KMS-11 (cell line): ENCODE results near the gene ZNHIT6.

Source experiments
- H2AFZ ChIP-seq: fragments of 200-600 bp; sonication (generic); 2 replicates; pipeline ENCODE4 v1.6.1; 2016; ENCODE audit warnings: antibody characterized with exemption, mixed run types, low read depth
- H3K27ac ChIP-seq: fragments of 200-600 bp; sonication (generic); 2 replicates; pipeline ENCODE4 v1.6.1; 2016; ENCODE audit warnings: mild to moderate bottlenecking, mixed run types
- H3K27me3 ChIP-seq: fragments of 200-600 bp; sonication (generic); 2 replicates; pipeline ENCODE4 v1.6.1; 2017; ENCODE audit warnings: mild to moderate bottlenecking, low read depth, mixed run types, moderate library complexity; ENCODE audit not compliant: insufficient read depth
- H3K36me3 ChIP-seq: fragments of 200-600 bp; sonication (generic); 2 replicates; pipeline ENCODE4 v1.6.1; 2017; ENCODE audit warnings: mild to moderate bottlenecking, mixed run types; ENCODE audit not compliant: insufficient read depth
- H3K4me1 ChIP-seq: fragments of 200-600 bp; sonication (generic); 2 replicates; pipeline ENCODE4 v1.6.1; 2016; ENCODE audit warnings: mild to moderate bottlenecking, low read depth, mixed run types; ENCODE audit not compliant: poor library complexity, severe bottlenecking
- H3K4me2 ChIP-seq: fragments of 200-600 bp; sonication (generic); 2 replicates; pipeline ENCODE4 v1.7.0; 2016; ENCODE audit warnings: mild to moderate bottlenecking, mixed run types
- H3K4me3 ChIP-seq: fragments of 200-600 bp; sonication (generic); IDR thresholded peaks from 2 replicates; pipeline ENCODE4 v1.6.1; 2017; ENCODE audit warnings: low read depth, low read length, mixed read lengths; ENCODE audit not compliant: insufficient read depth
- H3K79me2 ChIP-seq: fragments of 200-600 bp; sonication (generic); 2 replicates; pipeline ENCODE4 v1.6.1; 2016; ENCODE audit warnings: low read depth, mixed run types; ENCODE audit not compliant: insufficient read depth
- H3K9ac ChIP-seq: fragments of 200-600 bp; sonication (generic); 2 replicates; pipeline ENCODE4 v1.6.1; 2016; ENCODE audit warnings: mild to moderate bottlenecking, mixed run types
- H4K20me1 ChIP-seq: fragments of 200-600 bp; sonication (generic); 2 replicates; pipeline ENCODE4 v1.6.1; 2016; ENCODE audit warnings: mild to moderate bottlenecking, mixed run types; ENCODE audit not compliant: insufficient read depth
- TF ChIP-seq, protein P1 (sequence below): fragments of 200-600 bp; sonication (generic); conservative IDR thresholded peaks from 2 replicates; pipeline ENCODE4 v1.6.1; 2017; ENCODE audit warnings: low read depth, mild to moderate bottlenecking, antibody characterized with exemption, low read length, moderate library complexity, mixed read lengths

ZNHIT6 gene

DNA sequence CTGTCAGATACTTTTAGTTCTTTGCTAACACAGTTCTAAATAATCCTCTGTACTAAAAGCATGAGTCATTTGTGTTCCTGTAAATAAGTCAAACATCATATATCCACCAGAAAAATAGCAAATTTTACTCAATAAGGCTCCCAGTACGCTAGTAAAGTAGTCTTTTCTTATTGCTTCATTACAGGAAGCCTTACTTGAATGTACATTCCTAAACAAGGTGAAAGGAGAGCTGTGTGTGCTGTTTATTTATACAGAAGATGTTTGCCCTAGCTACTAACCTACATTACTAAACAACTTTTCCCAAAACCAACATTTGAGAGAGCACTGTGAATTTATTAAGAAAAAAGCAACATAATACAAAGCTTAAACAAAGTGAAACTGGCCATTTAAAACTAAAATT is 52.0 kb downstream of the ZNHIT6 start:
- H3K4me3 ChIP-seq: no peak overlapping the region
- H3K79me2 ChIP-seq: no peaks in the 10 kb centered on the region
- no peaks in the 10 kb centered on the region for H3K27me3 ChIP-seq
- H3K4me1 ChIP-seq: no peaks in the 10 kb centered on the region
- no peak overlapping the region for H3K9ac ChIP-seq
- H3K36me3 ChIP-seq: no peaks in the 10 kb centered on the region
- TF ChIP-seq, protein P1, sequence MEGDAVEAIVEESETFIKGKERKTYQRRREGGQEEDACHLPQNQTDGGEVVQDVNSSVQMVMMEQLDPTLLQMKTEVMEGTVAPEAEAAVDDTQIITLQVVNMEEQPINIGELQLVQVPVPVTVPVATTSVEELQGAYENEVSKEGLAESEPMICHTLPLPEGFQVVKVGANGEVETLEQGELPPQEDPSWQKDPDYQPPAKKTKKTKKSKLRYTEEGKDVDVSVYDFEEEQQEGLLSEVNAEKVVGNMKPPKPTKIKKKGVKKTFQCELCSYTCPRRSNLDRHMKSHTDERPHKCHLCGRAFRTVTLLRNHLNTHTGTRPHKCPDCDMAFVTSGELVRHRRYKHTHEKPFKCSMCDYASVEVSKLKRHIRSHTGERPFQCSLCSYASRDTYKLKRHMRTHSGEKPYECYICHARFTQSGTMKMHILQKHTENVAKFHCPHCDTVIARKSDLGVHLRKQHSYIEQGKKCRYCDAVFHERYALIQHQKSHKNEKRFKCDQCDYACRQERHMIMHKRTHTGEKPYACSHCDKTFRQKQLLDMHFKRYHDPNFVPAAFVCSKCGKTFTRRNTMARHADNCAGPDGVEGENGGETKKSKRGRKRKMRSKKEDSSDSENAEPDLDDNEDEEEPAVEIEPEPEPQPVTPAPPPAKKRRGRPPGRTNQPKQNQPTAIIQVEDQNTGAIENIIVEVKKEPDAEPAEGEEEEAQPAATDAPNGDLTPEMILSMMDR: no peak
- H2AFZ ChIP-seq: no peak overlapping the region
- H3K27ac ChIP-seq: no peak overlapping the region
- no peaks in the 10 kb centered on the region for H4K20me1 ChIP-seq
- H3K4me2 ChIP-seq: no peak overlapping the region

DNA sequence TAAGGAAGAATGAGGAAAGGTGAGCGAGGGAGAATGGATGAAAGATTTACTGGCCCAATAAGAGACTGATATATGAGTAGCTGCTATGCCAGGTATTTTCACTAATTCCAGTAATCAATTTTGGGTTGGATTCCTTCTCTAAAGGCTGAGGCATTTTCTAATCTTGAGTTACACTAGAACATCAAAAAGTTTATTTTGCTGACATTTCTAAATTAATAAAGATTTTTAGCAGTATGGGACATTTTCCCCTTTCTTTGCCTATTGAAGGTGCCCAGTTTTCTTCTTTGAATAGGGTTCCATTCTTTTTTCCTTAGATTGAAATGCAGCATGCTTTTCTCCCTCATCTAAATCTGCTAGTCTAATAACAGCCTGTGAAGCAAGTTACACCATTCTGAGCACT is 52.9 kb downstream of the ZNHIT6 start:
- H4K20me1 ChIP-seq: no peaks in the 10 kb centered on the region
- H3K4me2 ChIP-seq: no peak overlapping the region
- H3K9ac ChIP-seq: no peak overlapping the region
- no peaks in the 10 kb centered on the region for H3K4me1 ChIP-seq
- H3K79me2 ChIP-seq: no peaks in the 10 kb centered on the region
- H3K27ac ChIP-seq: no peak overlapping the region
- no peaks in the 10 kb centered on the region for H3K27me3 ChIP-seq
- H3K4me3 ChIP-seq: no peak overlapping the region
- TF ChIP-seq, protein P1: no peak
- H3K36me3 ChIP-seq: no peaks in the 10 kb centered on the region
- H2AFZ ChIP-seq: no peak overlapping the region

DNA sequence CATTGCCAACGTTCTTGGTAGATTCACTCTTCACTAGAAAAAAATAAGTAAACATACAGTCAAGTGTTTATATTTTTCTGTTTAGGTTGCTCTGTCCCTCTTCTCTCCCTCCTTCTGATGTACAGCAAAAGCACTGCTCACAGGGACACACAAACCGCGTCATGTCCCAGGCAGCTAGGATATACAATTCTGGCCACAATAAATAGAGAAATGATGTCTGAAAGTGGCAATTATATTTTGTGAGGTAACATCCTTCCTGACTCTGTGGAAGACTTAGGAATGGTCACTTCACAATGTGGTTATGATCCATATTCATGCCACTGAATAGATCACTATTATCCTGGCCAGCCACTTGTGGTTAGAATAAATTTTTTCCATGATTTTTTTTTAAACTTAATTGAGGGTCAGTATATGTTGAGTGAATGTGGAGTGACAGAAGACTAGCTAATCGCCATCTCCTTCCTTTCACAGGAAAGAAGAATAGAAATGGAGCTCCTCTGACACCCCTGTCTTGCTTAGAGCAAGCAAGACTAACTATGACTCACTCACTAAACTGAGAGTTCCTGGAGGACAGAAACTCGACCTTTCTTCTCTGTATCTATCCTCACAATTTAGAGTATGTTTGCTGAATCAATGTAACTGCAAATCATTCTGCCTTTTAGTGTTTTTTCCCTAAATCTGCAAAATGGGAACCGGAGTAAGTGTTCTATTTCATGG is 54.0 kb downstream of the ZNHIT6 start:
- Histone ChIP-seq H3K27me3 (no peaks in the 10 kb centered on the region), H4K20me1 (no peaks in the 10 kb centered on the region), H3K4me1 (no peaks in the 10 kb centered on the region), H3K79me2 (no peaks in the 10 kb centered on the region), H3K27ac (no peak overlapping the region), H2AFZ (no peak overlapping the region), H3K4me2 (no peak overlapping the region), H3K36me3 (no peaks in the 10 kb centered on the region), H3K9ac (no peak overlapping the region), H3K4me3 (no peak overlapping the region)
- TF ChIP-seq, protein P1: no peak

DNA sequence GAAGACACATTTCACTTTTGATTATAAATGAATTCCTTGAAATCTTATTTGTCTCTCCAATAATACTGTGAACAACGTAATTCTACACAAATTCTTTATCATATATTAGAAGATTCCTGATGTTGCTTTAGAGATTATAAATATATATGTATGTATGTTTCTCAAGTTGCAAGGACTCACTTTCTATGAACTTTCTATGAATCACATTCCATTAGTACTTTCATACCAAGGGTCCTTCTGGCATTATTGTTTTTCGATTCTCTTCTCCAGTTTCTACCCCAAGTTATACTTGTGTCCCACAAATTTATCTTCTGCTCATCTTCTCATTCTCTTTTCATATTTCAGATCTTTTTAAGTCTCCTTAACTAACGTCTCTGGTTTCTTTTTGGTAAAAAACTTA is 55.9 kb downstream of the ZNHIT6 start:
- Histone ChIP-seq H3K9ac (no peak overlapping the region), H3K27ac (no peak overlapping the region), H3K27me3 (no peaks in the 10 kb centered on the region), H4K20me1 (no peaks in the 10 kb centered on the region), H3K4me2 (no peak overlapping the region), H3K4me3 (no peak overlapping the region), H3K79me2 (no peaks in the 10 kb centered on the region), H2AFZ (no peak overlapping the region), H3K4me1 (no peaks in the 10 kb centered on the region), H3K36me3 (no peaks in the 10 kb centered on the region)
- TF ChIP-seq, protein P1: no peak
